Tongue (tissue), 2 donors: Measurements from ENCODE around the gene CAV2. TPM values are rescaled to one million over a fixed set of nuclear protein-coding genes. Genes with fewer than 3 reads are reported as not detected.

Experiments
- DNase-seq: peaks from one replicate; pipeline ENCODE4 v3.0.0-alpha.2; 2015
- total RNA-seq: library from RNA; depleted of rRNA; stranded (reverse); fragments of >200 nt; gene quantifications from one replicate; pipeline ENCODE4 v1.2.3, GENCODE V29; 2014

CAV2 gene
- total RNA-seq, 1 donor from 2014 or later: 85.3 TPM

GRCh38 chr7:116524609-116525297 is 25.2 kb downstream of the CAV2 start, which contains the start of gene CAV1:
CAV1 (plus strand) TSS chr7:116525036; CDS start chr7:116525063, 27 bp downstream.
- peak; percentile 78 for DNase-seq

- peak; percentile 36 for DNase-seq
Observed at GRCh38 chr7:116525298-116525912, 25.9 kb downstream of the CAV2 start.

GRCh38 chr7:116525913-116526861 is 26.6 kb downstream of the CAV2 start:
- peak; percentile 85 for DNase-seq

- no peak for DNase-seq
Observed at GRCh38 chr7:116526897-116527296, 27.4 kb downstream of the CAV2 start.

- DNase-seq: no peak
Observed at GRCh38 chr7:116527521-116527920, 28.0 kb downstream of the CAV2 start.

- no peak for DNase-seq
Observed at GRCh38 chr7:116528008-116528789, 28.7 kb downstream of the CAV2 start.

- no peak for DNase-seq
Observed at GRCh38 chr7:116529250-116529649, 29.7 kb downstream of the CAV2 start.

GRCh38 chr7:116530107-116530820 is 30.7 kb downstream of the CAV2 start:
- no peak for DNase-seq

- no peak for DNase-seq
Observed at GRCh38 chr7:116532102-116532688, 32.7 kb downstream of the CAV2 start.

GRCh38 chr7:116534790-116535189 is 35.3 kb downstream of the CAV2 start:
- DNase-seq: no peak

- DNase-seq: no peak
Observed at GRCh38 chr7:116535416-116535815, 35.9 kb downstream of the CAV2 start.

- no peak for DNase-seq
Observed at GRCh38 chr7:116538138-116538537, 38.6 kb downstream of the CAV2 start.

- no peak for DNase-seq
Observed at GRCh38 chr7:116539879-116540278, 40.3 kb downstream of the CAV2 start.

GRCh38 chr7:116540743-116541142 is 41.2 kb downstream of the CAV2 start:
- no peak for DNase-seq

GRCh38 chr7:116541951-116542350 is 42.4 kb downstream of the CAV2 start:
- DNase-seq: no peak

- no peak for DNase-seq
Observed at GRCh38 chr7:116542618-116543017, 43.1 kb downstream of the CAV2 start.

GRCh38 chr7:116543664-116544063 is 44.1 kb downstream of the CAV2 start:
- no peak for DNase-seq

GRCh38 chr7:116544487-116544886 is 44.9 kb downstream of the CAV2 start:
- no peak for DNase-seq

- no peak for DNase-seq
Observed at GRCh38 chr7:116545411-116545993, 46.0 kb downstream of the CAV2 start.

GRCh38 chr7:116546054-116546453 is 46.5 kb downstream of the CAV2 start:
- no peak for DNase-seq

- DNase-seq: no peak
Observed at GRCh38 chr7:116546916-116547315, 47.4 kb downstream of the CAV2 start.
